ENCODE data around the gene LIPF.
"Not testable (repeated sequence)": the region's sequence is repeated elsewhere in the genome, so short reads cannot be mapped to it uniquely, and the experiment has no call there.

The LIPF gene

DNA sequence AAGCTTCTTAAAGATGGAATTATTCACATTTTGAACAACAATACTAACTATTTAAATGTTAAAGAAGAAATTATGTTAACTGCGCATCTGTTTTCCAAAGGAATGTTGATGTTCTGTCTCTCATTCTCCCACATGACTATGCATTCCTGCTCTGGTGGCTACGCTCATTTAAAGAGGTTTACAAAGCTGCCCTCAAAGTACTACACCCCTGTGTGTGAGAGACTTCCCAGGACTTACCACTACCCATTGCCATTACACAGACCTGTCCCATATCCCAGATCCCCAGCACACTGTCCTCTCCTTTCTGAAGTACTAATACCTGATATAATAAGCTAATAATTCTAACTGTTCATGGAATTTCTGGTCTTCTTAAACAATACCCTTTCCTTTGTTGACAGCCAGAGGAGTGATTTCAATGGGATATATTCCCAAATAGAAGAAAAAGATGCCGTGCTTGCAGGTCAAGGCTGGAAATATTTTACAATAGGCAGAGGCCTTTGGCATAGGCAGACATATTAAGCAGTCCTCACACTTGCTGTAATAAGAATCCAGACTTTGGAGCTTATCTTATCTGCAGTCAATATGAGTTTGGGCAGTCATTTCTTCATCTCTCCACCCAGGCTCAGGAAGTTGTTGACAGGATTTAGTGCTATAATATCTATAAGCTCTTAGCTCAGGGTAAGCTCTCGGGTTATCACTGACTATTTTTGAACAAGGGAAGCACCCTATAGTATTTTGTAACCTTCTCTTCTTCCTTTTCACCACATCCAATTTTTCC, 12.2 kb downstream of the LIPF start:
- DNase-seq = no peak

DNA sequence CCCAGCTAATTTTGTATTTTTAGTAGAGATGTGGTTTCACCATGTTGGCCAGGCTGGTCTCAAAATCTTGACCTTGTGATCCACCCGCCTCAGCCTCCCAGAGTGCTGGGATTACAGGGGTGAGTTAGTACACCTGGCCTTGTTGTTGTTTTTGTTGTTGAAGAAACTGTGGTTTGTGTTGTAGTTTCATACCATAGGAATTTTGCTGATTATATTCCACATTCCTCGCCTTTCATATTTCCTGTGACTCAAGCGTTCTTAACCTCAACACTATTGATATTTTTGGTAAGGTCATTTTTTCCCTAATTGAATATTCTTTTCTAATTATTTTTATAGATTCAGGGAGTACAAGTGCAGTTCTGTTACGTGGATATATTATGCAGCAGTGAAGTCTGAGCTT, 16.7 kb downstream of the LIPF start:
- DNase-seq = no peak

DNA sequence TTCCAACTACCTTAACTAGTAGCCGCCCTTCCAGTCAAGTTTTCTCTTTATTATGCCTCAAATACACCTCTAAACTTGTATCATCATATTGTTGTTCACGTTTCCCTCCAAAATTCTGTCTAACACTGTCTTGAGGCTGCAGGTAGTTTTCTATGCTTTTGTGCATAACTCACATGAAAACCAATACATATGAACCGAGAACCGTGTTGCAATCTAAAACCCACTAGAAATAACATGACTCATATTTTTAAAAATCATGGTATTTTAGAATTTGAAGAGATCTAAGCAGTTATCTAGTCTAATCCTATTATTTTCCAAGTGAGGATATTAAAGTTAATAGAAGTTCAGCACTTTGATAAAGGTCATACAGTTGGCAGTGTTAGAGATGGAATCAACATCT, 18.2 kb downstream of the LIPF start:
- DNase-seq = no peak

DNA sequence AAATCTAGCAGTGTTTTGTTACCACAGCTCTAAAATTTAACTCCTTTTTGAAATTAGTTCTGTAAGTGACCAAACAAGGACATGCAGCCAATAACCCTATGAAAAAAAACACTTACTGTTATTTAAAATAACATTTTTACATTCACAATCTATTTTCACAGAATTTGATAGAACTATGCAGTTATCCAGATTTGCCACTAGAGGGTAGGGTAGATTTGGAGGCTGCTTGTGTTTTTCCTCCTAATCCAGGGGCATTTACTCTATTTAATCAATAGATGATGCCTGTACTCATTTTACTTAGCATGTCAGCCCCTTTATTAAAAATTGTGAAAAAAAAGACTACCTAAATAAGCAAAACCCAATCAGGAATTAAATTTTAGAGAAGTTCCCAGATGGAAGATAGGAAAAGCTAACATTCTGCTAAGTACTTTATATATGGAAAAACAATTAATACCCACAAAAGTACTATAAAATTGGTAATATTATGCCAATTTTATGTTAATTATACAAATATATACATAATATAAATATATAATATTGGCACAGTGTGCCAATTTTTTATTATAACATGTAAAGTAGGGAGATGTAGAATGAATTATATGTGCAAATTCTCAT, 23.7 kb downstream of the LIPF start:
- DNase-seq = no peak

DNA sequence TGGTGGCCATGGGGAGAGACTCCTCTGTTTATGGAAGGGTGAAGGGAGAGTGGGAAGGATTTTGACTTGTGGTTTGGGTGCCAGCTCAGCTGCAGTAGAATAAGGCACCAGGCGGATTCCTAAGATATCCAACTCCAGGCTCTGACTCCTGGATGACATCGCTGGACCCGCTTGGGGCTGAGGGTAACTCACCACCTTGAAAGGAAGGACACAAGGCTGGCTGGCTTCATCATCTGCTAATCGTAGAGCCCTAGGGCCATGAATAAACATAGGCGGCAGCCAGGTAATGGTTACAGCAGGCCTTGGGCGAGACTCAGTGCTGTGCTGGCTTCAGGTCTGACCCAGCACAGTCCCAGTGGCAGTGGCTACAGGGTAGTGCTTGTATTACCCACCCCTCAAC, 25.1 kb downstream of the LIPF start:
- no peak for DNase-seq

DNA sequence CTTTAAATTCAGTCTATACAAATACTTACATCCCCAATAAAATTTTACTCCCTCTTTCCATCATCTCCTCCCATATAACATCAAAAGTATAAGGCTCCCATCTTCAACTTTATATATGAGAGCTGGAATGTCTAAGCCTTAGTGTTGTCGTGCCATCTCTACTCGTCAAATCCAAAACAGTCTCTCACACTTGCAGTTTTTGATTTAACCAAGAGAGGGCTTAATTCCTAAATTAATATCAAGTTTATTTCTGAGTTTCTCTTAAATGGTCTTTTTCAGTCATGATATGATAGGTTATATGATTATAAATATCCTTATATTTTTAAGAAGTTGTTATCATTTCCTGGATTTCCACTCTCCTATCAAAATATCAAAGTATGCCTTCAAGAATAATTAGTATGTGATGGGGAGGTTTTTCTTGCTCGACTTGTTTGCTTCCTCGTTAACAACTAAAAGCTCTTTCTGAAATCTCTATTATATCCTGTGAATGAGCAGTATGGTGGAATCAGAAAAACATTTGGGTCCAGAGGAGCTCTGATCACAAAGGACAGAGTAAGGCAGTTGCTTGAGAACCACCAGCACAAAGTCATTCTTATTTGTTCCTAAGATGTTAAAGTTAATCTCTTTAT, 29.3 kb downstream of the LIPF start:
- DNase-seq = no peak

DNA sequence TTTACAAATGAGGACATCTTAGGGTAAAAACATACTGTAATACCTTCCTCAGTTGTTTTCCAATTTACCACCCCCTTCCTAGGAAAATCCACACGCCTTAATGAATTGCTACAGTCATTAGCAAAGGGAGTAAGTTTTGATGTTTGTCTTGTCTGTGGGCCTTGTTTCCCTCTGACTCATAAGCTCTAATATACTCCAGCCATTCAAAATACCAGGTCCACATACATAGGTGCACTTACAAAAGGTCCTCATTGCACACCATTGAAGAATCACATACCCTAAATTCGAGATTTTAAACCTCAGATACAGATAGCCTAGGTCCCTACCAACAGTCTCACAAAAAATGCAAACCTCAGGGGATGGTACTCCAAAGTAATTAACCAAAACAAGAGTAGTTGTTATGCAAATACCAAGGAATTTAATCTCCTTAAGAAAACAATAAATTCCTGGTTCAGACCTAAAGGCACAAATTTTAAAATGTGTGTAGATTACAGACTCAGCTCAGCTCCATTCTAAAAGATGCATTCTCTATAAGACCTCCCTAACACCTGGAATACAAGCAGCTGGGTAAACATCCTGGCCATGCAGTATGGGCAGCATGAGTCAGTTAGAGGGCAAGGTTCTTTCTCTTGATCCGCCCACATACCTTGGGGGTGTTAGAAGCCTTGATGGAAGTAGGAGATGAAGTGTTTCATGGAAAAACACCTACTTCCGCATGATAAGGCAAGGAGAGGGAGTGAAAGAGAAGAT, 38.8 kb downstream of the LIPF start:
- DNase-seq = no peak

DNA sequence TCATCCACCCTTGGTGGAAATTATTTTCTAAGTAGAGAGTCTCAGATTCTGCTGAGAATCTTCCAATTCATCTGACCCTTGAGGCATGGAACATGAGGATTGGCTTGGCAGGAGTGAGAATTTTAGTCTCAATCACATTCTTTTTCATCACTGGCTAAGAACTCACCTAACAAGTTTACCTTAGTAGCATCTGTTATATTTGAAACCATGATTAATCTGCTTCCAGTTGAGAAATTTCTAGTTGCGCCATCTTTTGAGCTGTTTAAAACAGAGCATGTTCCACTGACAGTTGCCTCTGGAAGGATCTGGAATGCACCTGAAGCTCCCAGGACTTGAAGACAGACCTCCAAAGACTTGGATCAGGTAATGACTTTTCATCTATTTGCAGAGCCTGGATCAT, 41.7 kb downstream of the LIPF start, which contains the start of gene LIPK:
Gene LIPK, plus strand, starts transcription at position 292 of the 400 bp plus-strand sequence. CDS start 18,295 bp downstream, outside the sequence.
- no peak for DNase-seq

DNA sequence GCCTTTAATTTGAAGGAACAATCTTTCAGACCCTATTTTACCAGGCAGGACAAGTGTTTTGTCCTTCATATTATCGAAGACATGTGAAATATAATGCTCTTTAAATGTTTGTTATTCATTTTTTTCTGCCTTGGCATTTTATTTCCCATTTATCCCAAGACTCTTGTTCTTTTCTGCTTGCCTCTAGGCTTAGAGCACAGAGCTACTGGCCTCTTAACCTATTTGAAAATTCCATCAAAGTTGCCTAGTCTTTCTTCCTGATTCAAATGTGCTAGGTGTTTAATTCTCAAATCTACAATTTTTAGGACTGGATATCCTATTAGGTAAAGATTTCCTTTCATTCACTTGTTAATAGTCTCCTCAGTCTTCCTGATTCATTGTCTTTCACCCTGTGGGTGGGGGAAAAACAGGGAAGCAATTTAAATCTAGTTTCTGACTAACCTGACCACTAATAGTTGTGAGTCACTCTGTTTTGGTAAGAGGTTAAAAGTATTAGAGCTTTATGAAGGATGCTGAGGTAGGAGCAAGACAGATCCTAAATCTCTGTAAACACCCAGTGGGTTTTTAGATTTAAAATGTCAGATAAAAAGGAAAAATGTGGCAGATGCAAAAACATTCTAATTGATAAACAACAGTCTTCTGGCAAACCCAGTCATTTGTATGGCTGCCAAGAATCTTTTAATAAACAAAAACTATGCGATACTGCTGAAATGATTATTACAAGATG, 43.4 kb downstream of the LIPF start:
- DNase-seq = no peak

DNA sequence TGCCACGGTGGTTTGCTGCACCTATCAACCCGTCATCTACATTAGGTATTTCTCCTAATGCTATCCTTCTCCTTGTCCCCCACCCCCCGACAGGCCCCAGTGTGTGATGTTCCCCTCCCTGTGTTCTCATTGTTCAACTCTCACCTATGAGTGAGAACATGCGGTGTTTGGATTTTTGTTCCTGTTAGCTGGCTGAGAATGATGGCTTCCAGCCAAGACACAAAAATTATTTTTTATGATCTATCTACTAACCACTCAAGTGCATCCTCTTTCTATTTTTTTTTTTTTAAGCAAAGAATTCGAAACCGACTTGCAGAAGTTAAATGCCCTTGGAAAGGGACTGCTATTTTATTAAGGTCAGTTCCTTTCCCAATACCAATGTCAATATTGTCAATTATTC, 45.1 kb downstream of the LIPF start:
- not testable (repeated sequence) for DNase-seq

DNA sequence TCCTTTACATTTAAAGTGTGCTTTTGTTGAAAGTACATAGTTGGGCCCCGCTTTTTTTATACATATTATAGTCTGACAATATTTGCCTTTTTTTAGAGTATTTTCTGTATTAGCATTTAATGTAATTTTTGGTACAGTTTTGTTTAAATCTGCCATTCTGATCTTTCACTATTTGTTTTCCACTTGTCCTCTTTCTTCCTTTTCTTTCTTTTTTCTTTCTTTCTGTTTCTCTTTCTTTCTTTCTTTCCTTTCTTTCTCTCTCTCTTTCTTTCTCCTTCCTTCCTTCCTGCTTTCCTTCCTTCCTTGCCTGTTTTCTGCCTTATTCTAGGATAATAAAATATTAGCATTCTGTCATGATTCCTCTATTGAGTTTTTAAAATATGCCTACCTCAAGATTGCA, 51.3 kb downstream of the LIPF start:
- no peak for DNase-seq

DNA sequence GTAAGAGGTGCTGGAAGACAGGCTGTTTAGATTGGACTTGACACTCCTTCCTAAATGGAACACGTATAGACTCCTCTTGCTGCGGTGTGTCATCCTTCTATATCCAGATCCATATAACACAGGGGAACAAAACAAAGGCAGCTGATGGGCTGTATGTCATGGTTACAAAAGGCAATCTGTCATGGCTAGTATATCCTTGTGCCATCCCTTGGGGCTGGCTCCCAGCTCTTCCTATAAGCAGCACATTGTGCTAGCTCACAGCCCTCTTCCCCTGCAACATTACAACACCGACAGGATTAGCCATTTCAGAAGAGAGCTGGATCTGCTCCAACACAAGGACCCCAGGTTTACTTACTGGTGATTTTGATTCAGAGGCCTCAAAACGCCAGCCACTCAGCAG, 57.1 kb downstream of the LIPF start:
- DNase-seq = no peak

DNA sequence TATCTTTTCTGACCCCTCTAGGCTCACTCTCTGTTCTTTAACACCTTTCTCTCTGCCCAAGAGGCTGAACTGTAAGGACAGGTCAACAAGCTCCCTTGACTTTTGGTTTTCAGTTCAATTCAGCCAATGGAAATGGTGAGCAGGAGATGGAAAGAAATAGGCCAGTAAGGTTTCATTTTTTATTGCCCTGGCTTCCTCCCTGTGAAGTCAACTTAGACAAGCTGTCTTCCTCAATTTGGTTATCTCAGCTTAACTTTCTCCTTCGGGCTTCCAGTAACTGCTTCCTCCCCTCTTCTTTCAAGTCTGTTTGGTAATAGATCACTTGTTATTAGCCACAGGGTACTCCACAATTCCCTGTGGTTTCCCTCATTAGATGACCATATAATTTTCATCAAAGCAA, 61.6 kb downstream of the LIPF start:
- DNase-seq = no peak

DNA sequence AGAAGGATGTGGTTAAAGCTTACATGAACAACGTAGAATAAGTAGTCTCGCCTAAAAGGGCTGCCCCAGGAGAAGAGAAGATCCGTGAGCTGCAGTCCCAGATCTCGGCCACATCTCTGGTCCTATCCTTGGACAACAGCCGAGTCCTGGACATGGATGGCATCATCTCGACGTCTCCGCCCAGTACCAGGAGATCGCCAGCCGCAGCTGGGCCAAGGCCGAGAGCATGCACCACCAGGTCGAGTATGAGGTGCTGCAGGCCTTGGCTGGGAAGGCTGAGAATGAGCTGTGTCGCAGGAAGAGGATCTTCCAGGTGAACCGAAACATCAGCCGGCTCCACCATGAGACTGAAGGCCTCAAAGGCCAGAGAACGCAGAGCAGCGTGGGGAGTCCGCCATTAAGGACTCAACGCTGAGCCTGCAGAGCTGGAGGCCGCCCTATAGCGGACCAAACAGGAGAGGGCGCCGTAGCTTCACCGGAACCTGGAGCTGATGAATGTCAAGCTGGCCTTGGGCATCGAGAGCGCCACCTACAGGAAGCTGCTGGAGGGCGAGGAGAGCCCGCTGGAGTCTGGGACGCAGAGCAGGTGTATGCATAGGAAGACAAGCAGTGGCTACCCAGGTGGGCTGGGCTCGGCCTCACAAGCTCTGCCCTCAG, 64.0 kb downstream of the LIPF start:
- no peak for DNase-seq

Measured in effector CD8-positive, alpha-beta T cell (primary cell).